Upper lobe of right lung (tissue), 1 donor: ENCODE data around the gene TAS1R3. TPM values are rescaled to one million over a fixed set of nuclear protein-coding genes. Genes with fewer than 3 reads are reported as not detected.

Source experiments
- ATAC-seq: fragments of 200-7000 bp; cut with Tn5 transposase; one replicate; pipeline ENCODE4 v1.9.1; 2020; ENCODE audit warnings: mild to moderate bottlenecking, moderate library complexity
- DNase-seq: peaks from one replicate; pipeline ENCODE4 v3.0.0-alpha.2; 2020
- H3K27ac ChIP-seq: fragments of 200-600 bp; one replicate; pipeline ENCODE4 v1.8.0; 2022
- H3K27me3 ChIP-seq: fragments of 200-600 bp; one replicate; pipeline ENCODE4 v1.8.0; 2022; ENCODE audit warnings: mild to moderate bottlenecking
- H3K36me3 ChIP-seq: fragments of 200-600 bp; one replicate; pipeline ENCODE4 v1.8.0; 2022
- H3K4me1 ChIP-seq: fragments of 200-600 bp; one replicate; pipeline ENCODE4 v1.8.0; 2022
- H3K4me3 ChIP-seq: fragments of 200-600 bp; one replicate; pipeline ENCODE4 v1.8.0; 2022; ENCODE audit warnings: mild to moderate bottlenecking
- H3K9me3 ChIP-seq: fragments of 200-600 bp; one replicate; pipeline ENCODE4 v1.8.0; 2022
- intact Hi-C: fragments of 100-400 bp; cut with DNase I; formaldehyde crosslinking; loops from one replicate; pipeline ENCODE4 v1.11.0; 2022
- total RNA-seq: library from RNA; stranded (reverse); fragmentation: NEBNext Ultra II Directional; extraction: Animal tissue kit (Norgen Biotek cat#: 25700); gene quantifications from one replicate; pipeline ENCODE4 v1.2.1, GENCODE V29; 2021
- TF ChIP-seq, protein P1 (sequence below): fragments of 200-600 bp; IDR thresholded peaks from one replicate; pipeline ENCODE4 v1.8.0; 2022; ENCODE audit warnings: antibody characterized with exemption
- donor health status: DM: no; HTN: yes; CAD: no; lungs with severe emphysema.

Gene TAS1R3
- total RNA-seq, 1 donor from 2014 or later = 0.32 TPM

GRCh38 chr1:1370771-1371300, 39.8 kb downstream of the TAS1R3 start:
- Histone ChIP-seq H3K4me3 (no peak overlapping the region), H3K27me3 (no peaks in the 10 kb centered on the region), H3K4me1 (peaks cover 24% of the 10 kb centered on the region), H3K27ac (no peak overlapping the region), H3K36me3 (peaks cover 6% of the 10 kb centered on the region), H3K9me3 (no peaks in the 10 kb centered on the region)
- TF ChIP-seq, protein P1, sequence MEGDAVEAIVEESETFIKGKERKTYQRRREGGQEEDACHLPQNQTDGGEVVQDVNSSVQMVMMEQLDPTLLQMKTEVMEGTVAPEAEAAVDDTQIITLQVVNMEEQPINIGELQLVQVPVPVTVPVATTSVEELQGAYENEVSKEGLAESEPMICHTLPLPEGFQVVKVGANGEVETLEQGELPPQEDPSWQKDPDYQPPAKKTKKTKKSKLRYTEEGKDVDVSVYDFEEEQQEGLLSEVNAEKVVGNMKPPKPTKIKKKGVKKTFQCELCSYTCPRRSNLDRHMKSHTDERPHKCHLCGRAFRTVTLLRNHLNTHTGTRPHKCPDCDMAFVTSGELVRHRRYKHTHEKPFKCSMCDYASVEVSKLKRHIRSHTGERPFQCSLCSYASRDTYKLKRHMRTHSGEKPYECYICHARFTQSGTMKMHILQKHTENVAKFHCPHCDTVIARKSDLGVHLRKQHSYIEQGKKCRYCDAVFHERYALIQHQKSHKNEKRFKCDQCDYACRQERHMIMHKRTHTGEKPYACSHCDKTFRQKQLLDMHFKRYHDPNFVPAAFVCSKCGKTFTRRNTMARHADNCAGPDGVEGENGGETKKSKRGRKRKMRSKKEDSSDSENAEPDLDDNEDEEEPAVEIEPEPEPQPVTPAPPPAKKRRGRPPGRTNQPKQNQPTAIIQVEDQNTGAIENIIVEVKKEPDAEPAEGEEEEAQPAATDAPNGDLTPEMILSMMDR = no peak
- intact Hi-C loops = no loop called here
- DNase-seq (no peak), ATAC-seq (no peak)

DNA sequence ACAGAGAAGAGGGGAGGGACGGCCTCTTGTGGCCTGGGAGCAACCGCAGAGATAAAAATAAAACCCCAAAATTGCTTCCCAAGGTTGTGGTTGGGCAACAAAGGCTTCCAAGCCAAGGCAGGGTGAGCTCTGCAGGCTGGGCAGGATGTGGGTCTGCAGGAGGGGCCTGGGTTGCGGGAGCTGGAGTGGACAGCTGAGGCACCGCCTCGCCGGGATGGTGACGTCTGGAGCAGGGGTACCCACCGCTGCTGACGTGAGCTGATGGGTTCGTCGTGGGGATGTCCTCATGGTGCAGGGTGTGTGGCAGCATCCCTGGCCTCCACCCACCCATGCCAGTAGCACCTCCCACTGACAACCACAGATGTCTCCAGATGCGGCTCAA, 40.3 kb downstream of the TAS1R3 start:
- Histone ChIP-seq H3K36me3 (peaks cover 6% of the 10 kb centered on the region), H3K4me1 (peaks cover 28% of the 10 kb centered on the region), H3K9me3 (no peaks in the 10 kb centered on the region), H3K4me3 (no peak overlapping the region), H3K27me3 (no peaks in the 10 kb centered on the region), H3K27ac (no peak overlapping the region)
- DNase-seq (no peak), ATAC-seq (no peak)
- TF ChIP-seq, protein P1 = no peak
- intact Hi-C loops = no loop called here

- Histone ChIP-seq H3K27ac (no peak overlapping the region), H3K36me3 (peaks cover 6% of the 10 kb centered on the region), H3K4me3 (no peak overlapping the region), H3K27me3 (no peaks in the 10 kb centered on the region), H3K9me3 (no peaks in the 10 kb centered on the region), H3K4me1 (peaks cover 28% of the 10 kb centered on the region)
- intact Hi-C loops = no loop called here
- ATAC-seq (peak; percentile 61), DNase-seq (peak; percentile 86)
- TF ChIP-seq, protein P1 = peak; percentile 94
Measured at GRCh38 chr1:1371746-1372711, 40.9 kb downstream of the TAS1R3 start.

DNA sequence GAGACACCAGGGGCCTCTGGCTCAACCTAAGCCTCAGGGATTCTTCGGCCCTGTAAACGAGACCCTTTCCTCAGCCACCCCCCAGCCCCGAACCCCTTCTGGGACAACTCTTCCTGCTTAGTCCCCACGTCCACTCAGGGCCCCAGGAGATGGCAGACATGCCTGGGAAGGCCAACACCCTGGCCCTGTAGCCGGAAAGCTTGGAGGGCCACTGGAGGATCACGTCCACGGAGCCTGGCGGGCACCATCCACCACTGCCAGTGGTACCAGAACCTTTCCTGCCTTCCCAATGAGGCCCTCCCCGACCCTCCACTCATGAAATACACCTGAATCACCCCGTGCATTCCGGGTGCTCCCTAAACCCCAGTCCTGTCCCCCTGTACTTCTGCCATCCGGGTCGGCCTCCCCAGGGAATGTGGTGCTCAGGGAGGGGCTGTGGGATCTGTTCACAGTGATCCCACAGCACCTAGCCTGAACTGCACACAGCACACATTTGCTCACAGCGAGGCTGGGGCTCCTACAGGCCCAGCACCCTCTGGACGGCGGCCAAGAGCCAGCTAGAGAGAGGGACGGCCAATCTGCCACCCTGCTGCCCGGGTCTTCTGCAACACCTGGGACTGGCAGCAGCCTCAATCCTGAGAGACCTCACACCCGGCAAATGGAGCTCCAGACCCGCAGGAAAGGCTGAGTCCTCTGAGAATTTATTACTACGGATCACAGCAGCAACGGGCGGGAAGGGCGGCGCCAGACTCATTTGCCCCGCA, 42.2 kb downstream of the TAS1R3 start:
- H3K4me3 ChIP-seq = no peak overlapping the region
- peaks cover 6% of the 10 kb centered on the region for H3K36me3 ChIP-seq
- DNase-seq = no peak
- H3K9me3 ChIP-seq = no peaks in the 10 kb centered on the region
- H3K27me3 ChIP-seq = no peaks in the 10 kb centered on the region
- no peak for ATAC-seq
- H3K27ac ChIP-seq = no peak overlapping the region
- H3K4me1 ChIP-seq = peaks cover 28% of the 10 kb centered on the region
- TF ChIP-seq, protein P1 = no peak
- intact Hi-C loops = no loop called here

GRCh38 chr1:1373815-1374588, 42.9 kb downstream of the TAS1R3 start:
- intact Hi-C loops = no loop called here

More at GRCh38 chr1:1373815-1374588, 42.9 kb downstream of the TAS1R3 start:
- Histone ChIP-seq H3K4me3 (peak overlapping the region; percentile 98), H3K27me3 (no peaks in the 10 kb centered on the region), H3K9me3 (no peaks in the 10 kb centered on the region), H3K36me3 (peaks cover 6% of the 10 kb centered on the region), H3K27ac (peak overlapping the region; percentile 96), H3K4me1 (peaks cover 28% of the 10 kb centered on the region)
- TF ChIP-seq, protein P1 = no peak
- ATAC-seq (no peak), DNase-seq (no peak)
